ENCODE measurements around the gene DOK7. TPM values are rescaled to one million over a fixed set of nuclear protein-coding genes. Genes with fewer than 3 reads are reported as not detected.

The DOK7 gene
- polyA plus RNA-seq, 4 donors, result 1.6 to 3.5 (median 2.6) TPM

DNA sequence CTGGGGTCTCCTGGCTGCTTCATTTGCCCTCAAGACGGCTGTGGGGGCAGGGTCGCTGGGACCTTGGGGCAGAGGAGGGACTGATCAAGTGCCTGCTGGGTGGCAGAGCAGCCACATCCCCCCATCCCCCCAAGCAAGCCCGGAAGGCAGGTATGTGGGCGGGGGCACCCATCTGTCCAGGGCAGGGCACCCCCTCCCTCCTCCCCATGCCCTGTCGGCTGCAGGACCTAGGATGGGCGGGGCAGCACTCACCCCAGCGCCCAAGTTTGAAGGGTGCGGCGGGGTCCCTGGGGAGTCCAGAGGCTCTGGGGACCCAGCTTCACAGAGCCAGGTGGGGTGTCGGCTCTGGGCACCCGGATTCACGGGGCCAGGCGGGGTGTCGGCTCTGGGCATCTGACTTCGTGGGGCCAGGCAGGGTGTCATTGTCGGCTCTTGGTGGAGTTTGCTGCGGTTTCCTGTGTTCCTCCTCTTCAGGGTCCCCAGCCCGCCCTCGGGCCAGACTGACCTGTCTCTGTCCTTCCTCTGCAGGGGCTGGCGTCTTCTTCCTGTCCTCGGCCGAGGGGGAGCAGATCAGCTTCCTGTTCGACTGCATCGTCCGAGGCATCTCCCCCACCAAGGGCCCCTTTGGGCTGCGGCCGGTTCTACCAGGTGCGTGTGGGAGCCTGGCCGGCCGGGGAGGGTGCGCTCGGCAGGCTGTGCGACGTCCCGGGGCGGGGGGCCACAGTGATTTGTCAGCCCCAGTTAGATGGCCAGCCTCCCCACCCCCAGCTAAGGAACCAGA, 22.1 kb downstream of the DOK7 start:
- no peak for DNase-seq (ENCODE audit: low read depth in 4 of 4, low spot score in 3 of 4)

DNA sequence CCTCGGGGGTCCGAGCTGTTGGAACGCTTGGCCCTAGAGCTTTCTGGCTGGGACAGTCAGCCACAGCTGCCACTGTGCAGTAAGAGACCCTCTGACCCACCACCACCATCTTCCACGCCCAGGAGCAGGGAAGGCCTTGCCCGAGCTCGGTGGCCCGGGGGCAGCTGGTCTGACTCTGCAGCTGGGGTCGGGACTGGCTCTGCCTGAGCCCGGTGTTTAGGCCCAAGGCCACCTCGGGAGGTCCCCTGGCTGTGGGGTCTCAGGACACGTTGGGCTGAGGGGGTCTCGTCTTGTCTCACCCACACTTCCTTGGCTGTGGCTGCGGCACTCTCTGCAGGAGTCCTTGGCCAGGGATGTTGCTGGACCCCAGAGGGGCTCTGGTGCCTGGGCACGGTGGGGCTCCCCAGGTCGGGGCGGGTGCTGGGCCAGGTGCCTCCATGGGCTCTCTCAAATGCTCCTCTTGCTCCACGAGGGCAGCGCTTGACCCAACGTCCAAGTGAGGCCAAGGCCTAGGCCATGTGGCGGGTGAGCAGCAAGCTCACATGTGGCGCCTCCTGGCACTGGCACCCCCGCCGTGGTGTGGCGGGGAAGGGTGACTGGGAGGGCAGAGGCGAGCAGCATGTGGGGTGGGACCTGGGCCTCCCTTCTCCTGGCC, 22.9 kb downstream of the DOK7 start:
- no peak for DNase-seq (ENCODE audit: low read depth in 4 of 4, low spot score in 3 of 4)

- no peak for DNase-seq (ENCODE audit: low read depth in 4 of 4, low spot score in 3 of 4)
Measured at GRCh38 chr4:3486541-3487540, 23.7 kb downstream of the DOK7 start.

GRCh38 chr4:3487861-3488260, 24.8 kb downstream of the DOK7 start:
- DNase-seq (ENCODE audit: low read depth in 4 of 4, low spot score in 3 of 4), result no peak

DNA sequence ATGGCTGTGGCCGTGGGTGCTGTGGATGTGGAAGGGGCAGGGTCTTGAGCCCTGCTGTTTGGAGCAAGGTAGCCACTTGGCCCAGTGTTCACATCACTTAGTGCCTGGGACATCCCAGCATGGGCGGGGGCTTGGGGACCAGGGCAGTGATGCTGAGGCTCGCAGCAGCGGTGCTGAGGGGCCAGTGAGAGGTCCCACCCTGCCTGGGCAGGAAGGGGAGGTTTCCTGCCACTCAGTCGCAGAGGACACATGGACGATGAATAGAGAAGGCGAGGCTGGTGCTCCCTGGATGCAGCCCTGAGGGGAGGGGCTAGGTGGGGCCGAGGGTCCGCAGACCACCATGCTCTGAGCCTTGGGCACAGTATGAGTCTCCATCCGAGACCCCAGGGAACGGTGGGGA, 25.7 kb downstream of the DOK7 start:
- DNase-seq (ENCODE audit: low read depth in 4 of 4, low spot score in 3 of 4), result no peak

- no peak for DNase-seq (ENCODE audit: low read depth in 4 of 4, low spot score in 3 of 4)
Measured at GRCh38 chr4:3489451-3489962, 26.4 kb downstream of the DOK7 start.

DNA sequence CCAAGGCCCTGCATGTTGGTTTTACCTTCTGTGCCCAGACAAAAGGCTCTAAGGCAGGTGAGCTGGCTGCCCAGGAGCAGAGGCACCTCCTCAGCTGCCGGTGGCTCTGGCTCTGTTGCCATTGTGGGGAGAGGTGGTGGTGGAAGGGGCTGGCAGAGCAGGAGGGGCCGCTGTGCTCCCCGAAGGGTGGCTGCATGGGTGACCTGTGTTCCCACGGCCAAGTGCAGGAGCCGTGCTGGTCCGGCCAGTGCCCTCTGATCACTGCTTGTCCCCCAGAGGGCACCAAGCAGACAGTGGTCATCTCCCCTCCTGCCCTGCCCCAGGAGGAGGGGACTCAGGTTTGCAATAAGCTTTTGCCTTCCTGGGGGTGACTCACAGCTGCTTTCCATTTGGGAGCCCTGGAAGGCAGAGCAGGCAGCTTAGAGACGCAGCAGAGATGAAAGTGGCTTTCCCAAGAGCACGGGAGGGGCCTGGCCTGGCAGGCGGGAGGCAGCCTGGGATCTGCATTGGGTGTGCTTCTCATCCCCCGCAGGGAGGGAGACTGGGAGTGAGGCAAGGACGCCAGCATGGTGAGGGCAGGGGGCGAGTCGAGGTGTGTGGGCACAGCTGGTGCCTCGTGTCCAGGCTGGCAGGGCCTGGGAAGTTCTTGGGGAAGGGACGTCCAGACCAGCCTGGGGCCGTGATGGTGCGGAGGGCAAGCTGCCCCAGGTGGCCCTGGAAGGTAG, 28.7 kb downstream of the DOK7 start:
- DNase-seq (ENCODE audit: low read depth in 4 of 4, low spot score in 3 of 4), result no peak

- DNase-seq (ENCODE audit: low read depth in 4 of 4, low spot score in 3 of 4), result no peak
Measured at GRCh38 chr4:3492741-3493719, 29.9 kb downstream of the DOK7 start.

- DNase-seq (ENCODE audit: low read depth in 4 of 4, low spot score in 3 of 4), result no peak
Measured at GRCh38 chr4:3493720-3494461, 30.8 kb downstream of the DOK7 start.

DNA sequence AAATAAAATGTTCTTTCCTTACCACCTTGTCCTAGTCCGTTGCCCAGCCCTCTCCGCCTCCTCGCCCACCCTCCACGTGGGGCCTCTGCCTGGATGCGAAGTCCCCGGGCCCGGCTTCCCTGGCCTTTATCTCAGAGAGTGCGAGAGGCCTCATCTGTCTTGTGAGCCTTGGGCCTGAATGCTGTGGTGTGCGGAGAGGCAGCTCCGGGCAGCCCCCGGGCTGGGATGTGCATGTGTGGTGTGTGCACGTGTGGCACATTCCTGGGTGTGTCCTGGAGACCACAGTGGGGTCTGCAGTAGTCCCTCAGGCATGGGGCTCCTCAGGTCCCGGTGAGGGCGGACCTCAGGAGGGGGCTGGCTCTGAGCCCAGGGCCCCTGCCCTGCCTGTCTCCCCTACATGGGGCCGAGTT, 31.4 kb downstream of the DOK7 start:
- DNase-seq (ENCODE audit: low read depth in 4 of 4, low spot score in 3 of 4), result no peak

GRCh38 chr4:3495204-3495975, 32.3 kb downstream of the DOK7 start:
- no peak for DNase-seq (ENCODE audit: low read depth in 4 of 4, low spot score in 3 of 4)

DNA sequence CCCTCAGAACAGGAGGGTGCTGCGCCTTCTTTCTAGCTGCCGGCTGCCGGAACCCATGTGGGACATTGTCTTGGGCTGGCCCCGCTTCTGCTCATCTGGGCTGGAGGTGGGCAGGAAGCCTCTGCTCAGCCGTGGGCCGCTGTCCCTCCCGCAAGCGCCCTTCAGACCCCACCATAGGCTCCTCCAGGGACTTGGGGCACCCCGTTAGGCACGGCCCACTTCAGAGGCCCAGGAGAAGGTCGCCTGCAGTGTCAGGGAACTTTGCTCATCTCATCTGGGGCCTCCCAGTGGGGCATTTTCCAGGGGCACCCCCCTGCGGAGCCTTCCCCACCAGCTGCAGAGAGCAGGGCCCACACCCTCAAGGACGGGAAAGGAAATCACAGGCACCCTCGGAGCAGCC, 32.9 kb downstream of the DOK7 start:
- no peak for DNase-seq (ENCODE audit: low read depth in 4 of 4, low spot score in 3 of 4)

GRCh38 chr4:3497095-3497494, 34.0 kb downstream of the DOK7 start:
- no peak for DNase-seq (ENCODE audit: low read depth in 4 of 4, low spot score in 3 of 4)

DNA sequence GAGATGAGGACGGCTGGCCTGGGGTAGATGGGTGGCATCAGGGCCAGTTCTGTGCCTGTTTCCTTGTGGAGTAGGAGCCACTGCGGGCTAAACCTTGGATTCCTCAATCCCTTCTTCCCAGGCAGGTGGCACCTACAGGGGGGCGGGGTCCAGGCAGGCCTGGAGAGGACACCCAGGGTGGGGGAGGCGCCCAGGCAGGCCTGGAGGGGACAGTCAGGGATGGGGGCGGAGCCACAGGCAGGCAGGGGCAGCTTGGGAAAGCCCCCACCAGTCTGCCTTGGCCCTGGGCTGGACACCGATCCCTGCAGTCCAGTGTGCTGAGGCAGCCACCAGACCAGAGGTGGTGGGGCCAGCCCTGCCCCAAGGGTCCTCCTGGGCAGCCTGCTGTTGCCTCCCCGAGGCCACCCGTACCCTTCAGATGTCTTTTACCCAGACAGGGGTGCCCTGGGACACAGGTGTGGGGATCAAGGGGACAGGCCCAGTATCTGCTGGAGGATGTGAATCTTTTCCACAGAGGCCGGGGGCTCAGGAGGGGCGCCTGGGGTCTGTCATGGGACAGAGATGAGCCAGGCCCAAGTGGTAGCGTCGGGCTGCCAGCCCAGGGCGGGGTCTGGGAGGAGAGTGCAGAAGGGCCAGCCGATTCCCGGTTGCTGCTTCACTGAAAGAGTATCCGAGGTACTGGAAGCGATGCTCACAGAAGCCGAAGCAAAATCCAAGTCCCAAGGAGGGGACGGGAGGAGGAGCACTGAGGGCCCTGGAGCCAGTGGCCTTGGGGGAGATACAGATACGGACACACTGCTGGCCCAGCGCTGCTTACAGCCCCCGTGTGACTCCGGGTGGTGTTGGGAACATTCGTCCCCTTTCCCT, 34.6 kb downstream of the DOK7 start:
- no peak for DNase-seq (ENCODE audit: low read depth in 4 of 4, low spot score in 3 of 4)

DNA sequence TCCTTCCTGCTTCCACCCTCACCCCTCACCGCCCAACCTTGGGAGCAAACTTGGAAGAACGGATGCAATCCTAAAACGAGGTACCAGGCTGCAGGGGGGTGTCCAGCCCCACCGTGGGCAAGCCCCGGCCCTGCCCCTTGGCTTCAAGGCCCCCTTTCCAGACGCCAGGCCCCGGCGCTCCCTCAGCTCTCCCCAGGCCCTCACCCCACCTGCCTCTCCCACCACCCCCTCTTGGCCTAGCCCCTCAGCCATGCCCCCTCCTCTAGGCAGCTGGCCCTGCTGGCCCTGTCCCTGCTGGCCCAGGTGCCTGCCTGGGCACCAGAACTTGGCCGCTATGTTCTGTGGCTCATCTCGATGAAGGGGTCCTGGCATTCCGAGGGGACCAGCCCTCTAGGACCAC, 35.3 kb downstream of the DOK7 start:
- DNase-seq (ENCODE audit: low read depth in 4 of 4, low spot score in 3 of 4), result no peak

DNA sequence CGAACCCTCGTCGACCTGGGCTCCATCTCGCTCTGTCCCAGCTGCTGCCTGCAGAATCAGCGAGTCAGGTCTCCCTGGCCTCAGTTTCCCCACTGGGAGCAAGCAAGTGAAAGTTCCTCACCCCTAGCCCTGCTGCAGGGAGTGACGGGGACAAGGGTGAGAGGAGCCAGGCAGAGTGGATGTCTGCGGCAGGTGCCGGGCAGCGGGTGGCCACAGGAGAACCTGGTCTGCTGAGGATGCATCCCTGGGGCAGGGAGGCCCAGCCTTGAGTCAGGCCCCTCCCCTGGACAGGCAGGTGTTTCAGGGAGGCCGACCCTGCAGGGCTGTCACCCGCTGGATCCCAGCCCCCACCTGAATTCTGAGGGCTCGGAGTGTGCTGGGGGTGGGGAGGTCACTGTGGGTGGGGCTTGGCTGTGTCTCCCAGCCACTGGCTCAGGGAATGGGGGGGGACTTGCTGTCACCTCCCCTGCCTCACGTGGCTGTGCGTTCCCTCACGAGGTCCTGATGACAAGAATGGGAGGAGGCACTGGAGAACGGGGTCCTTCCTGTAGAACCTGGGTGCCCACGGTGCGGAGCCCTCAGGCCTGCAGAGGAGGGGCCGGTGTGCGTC, 35.9 kb downstream of the DOK7 start:
- no peak for DNase-seq (ENCODE audit: low read depth in 4 of 4, low spot score in 3 of 4)
